ENCODE measurements around the gene ZDHHC5.
"Not testable (repeated sequence)": the region's sequence is repeated elsewhere in the genome, so short reads cannot be mapped to it uniquely, and the experiment has no call there.

The ZDHHC5 gene

DNA sequence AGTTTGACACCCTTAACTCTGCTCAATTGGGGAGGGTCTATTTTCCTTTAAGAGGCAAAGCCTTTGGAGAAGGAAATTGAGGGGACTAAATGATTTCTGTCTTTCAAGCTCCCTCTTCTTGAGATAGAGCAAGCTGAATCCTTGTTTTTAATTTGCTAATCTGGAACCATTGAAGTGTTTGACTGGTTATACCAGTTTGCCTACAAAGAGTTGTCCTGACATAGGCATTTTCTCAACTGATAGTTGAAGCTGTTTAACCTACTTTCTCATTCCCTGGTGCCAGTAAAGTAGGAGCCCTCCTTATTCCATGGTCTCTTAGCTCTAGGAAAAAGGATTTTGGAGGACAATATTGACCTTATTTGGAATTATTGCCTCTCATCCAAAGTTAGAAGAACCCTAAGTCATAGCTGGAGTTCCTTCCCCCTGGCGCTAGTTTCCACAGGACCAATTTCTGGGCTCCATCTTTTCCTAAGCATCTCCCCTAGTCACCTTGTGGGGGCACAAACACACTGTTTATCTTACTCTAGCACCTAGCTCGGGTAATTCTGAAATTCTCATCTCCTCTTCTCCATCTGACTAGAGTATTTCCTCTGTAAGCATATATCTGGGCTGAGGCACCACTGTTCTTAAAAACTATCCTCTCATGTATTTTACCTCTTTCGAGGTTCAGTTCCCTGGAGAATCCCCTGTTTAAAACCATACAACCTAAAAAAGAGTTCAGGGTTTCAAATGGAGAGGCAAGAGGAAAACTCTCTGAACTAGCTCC, 7.4 kb downstream of the ZDHHC5 start:
- DNase-seq, result no peak

DNA sequence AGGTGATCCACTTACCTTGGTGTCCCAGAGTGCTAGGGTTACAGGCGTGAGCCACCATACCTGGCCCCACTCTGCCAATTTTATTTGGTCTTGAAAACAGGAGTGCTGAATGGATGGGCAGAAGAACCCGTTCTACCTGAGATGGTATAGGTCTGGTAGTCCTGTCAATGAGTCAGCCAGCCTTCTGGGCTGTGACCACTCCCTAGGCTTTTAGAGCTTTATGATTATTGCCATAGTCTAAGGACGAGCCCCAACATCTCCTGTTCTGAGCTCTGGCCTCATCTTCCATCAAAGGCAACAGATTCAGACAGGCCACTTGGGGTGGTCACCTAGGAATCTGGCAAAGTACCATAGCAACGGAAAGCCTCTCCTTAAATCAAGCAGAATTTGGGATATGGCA, 11.5 kb downstream of the ZDHHC5 start:
- no peak for DNase-seq

DNA sequence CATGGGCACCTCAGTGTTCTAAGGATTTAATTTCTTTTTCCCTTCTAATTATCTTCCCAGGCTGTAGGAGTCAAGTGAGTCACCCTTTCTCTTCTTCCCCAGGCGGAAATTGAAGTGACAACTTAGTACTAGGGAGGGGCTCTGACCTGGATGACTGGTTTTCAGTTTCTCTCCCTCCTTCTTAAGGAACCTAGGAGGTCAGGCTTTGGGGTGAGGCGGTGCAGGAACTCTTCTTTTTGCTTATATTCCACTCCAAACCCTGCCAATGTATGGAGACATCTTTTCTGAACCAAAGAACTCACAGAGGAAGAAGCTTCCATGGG, 12.6 kb downstream of the ZDHHC5 start:
- DNase-seq, result no peak

DNA sequence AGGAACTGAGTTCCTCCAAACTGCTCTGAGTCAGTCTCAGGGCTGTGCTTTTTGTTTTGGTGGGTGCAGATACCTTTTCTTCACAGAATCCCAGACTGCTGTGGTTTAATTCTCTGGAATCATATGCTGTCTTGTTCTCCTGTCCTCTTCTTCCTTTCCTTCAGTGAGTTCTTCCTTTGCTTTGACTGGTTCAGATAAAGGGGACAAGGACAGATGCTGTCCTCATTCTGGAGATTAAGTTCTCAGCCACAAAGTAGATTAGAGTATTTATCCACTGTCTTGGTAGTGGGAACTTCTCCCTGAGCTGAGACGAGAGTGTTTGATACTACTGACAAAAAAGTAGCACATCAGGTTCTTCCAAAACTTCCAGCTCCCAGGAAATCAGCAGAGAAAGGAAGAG, 13.3 kb downstream of the ZDHHC5 start:
- DNase-seq, result no peak

DNA sequence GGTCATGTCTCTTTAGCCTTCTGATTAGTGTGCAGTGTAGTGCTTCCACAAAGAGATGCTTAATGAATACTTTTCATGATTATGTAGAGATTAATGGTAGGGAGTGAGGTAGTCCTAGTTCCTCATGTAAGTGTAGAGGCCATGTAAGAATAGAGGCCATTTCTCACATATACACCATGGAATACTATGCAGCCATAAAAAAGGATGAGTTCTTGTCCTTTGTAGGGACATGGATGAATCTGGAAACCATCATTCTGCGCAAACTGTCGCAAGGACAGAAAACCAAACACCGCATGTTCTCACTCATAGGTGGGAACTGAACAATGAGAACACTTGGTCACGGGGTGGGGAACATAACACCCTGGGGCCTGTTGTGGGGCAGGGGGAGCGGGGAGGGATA, 22.6 kb downstream of the ZDHHC5 start:
- not testable (repeated sequence) for DNase-seq

DNA sequence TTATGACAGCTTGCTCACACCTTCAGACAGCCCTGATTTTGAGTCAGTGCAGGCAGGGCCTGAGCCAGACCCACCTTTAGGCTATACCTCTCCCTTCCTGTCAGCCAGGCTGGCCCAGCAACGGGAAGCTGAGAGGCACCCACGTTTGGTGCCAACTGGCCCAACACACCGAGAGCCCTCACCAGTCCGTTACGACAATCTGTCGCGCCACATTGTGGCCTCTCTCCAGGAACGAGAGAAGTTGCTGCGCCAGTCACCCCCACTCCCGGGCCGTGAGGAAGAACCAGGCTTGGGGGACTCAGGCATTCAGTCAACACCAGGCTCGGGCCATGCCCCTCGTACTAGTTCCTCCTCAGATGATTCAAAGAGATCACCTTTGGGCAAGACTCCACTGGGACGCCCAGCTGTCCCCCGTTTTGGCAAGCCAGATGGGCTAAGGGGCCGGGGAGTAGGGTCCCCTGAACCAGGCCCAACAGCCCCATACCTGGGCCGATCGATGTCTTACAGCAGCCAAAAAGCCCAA, 31.0 kb downstream of the ZDHHC5 start:
- DNase-seq, result no peak

DNA sequence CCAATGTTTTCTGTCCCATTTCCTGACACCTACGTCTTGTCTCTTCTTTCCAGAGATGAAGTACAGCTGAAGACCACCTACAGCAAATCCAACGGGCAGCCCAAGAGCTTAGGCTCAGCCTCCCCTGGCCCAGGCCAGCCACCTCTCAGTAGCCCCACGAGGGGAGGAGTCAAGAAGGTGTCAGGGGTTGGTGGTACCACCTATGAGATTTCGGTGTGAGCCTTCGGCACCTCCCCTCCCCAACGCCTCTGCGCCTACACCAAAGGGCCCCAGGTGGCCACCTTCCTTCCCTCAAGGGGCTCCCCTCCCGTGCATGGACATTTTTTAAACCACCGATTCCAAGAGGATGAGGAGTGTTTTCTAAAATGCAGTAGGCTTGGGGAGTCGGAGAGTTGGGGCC, 31.9 kb downstream of the ZDHHC5 start:
- DNase-seq, result no peak

DNA sequence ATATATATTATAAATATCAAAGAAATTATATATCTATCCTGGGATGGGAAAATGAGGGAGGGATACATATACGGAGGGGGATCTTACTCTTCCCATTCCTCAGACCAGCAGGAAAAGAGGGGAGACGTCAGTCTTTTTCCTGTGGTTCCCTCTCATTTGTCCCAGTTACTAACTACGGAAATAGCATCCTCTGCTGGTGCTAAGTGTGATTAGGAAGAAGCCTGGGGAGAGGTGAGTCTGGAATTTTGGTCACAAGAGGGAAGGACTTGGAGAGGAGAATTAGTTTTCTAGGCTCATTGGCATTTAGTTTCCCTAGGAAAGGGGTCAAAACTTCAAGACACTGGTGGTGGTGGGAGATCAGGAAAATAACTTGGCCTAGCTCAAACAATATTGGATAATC, 32.5 kb downstream of the ZDHHC5 start:
- DNase-seq, result no peak

DNA sequence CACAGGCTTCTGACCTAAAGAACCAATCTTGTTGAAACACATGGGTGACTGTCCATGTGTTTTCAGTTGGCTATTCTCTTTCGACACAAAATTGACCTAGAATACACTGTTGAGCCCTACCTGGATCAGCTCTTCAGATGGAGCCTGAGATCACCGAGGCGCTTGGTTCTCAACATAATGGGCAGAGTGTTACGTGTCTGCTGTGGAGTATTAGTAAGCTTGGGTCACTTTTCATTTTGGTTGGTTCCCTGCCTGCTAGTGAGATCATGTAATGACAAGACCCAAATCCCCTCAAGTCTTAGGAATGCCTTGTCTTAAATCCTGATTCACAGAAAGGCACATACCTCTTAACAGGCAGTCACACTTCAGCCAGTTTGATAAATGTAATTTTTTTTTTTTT, 35.4 kb downstream of the ZDHHC5 start:
- no peak for DNase-seq

DNA sequence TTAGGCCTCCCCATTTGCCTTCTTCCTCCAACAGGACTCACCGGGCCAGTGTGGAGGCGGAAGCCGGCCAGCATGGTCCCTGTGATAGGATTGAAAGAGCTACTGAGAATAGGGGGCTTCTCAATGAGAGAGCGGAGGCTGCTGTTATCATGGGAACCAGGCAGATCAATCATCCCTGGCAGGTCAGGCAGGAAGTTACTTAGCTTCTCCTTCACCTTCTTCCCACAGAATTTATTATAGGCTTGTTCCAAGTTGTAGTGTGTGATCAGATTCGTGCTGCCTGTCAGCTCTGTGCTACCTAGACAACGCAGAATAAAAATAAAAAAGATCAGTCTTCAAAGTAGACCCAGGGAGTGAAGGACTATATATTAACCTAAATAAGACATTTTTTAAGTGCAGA, 37.0 kb downstream of the ZDHHC5 start:
- no peak for DNase-seq

DNA sequence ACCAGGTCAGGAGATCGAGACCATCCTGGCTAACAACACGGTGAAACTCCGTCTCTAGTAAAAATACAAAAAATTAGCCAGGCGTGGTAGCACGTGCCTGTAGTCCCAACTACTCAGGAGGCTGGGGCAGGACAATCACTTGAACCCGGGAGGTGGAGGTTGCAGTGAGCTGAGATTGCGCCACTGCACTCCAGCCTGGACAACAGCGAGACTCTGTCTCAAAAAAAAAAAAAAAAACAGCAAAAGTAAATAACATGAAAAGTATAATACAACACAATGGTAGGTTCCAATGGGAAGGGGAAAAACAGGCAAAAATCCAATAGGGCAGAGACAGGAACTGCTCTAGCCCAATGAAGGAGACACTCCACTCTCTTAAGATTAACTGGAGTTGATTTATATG, 37.5 kb downstream of the ZDHHC5 start:
- not testable (repeated sequence) for DNase-seq

DNA sequence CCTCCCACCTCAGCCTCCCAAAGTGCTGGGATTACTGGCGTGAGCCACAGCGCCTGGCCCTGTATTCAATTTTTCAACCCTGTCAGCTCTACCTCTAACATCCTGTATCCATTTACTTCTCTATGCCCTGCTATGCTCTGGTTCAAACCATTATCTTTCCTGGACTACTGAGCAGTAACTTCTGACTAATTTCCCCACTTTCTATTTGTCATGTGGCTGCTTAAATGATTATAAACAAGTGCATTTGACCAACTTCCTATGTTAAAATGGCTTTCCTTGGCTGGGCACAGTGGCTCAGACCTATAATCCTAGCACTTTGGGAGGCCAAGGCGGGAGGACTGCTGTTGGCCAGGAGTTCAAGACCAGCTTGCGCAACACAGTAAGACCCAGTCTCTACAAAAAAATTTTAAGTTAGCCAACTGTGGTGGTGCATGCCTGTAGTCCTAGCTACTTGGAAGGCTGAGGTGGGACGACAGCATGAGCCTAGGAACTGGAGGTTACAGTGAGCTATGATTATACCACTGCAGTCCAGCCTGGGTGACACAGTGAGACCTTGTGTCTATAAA, 42.0 kb downstream of the ZDHHC5 start:
- DNase-seq, result no peak

DNA sequence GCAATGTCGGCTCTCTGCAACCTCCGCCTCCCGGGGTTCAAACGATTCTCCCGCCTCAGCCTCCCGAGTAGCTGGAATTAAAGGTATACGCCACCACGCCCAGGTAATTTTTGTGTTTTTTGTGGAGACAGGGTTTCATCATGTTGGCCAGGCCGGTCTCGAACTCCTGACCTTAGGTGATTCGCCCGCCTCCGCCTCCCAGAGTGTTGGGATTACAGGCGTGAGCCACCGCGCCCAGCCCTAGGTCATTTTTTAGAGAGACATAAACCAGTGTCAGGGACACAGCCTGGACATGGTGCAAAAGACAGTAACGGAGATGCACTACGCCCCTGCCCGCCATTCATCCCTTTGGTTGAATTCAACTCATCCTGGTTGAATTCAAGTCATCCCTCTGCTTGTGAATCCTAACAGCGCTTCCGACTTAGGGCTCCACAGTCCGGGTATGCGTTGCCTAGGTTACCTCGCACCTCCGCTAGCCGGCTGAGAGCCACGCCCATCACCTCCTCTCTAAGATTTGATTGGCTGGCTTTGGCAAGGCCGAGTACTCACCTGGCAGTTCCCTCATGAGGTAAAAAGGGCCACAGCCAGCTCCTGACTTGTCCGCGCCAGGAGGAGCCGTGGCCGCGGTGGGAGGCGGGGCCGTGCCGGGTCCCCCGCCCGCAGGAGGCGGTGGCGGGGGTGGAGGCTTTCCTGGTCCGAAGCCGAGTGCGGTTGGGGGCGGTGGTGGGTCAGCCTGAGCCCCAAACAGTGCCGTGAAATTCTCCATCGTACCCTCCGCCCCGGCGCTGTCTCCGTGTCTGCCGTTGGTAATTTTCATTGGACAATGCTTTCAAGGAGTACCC, 43.7 kb downstream of the ZDHHC5 start, which contains the start of gene MED19:
Gene MED19, minus strand, starts transcription at position 802 of the 842 bp plus-strand sequence. Its CDS starts 36 bp downstream, at position 766.
- peak; percentile 20 for DNase-seq

DNA sequence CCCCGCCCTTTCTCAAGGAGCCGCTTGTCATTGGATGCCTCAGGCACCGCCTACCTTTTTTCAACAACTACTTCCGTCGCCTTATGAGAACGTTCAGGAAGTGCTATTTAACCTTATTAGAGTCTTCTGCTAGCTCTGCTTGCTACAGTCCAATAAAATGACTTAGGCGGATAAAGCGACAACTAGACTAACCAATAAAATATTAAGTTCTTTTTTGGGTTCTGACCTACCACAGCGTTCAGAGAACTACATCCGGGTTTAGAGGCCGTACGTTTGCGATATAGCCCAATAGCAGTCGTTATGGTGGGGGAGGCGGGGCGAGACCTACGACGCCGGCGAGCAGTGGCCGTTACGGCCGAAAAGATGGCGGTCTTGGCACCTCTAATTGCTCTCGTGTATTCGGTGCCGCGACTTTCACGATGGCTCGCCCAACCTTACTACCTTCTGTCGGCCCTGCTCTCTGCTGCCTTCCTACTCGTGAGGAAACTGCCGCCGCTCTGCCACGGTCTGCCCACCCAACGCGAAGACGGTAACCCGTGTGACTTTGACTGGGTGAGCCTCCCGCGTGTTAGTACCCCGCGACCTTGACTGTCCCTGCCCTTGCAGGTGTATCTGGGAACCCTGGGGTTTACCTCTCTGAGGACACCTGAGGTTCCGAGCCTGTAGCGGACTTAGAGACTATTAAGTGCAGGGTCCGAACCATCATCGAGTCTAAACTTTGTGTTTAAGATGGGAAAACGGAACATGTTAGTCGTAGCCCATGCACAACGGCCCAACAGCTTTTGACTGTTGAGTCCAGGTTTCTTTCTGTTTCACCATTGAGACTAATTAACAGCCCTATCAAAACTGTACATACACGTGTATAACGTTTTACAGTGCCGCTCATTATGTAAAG, 44.6 kb downstream of the ZDHHC5 start, which contains the start of gene TMX2:
Gene TMX2, plus strand, starts transcription at position 338 of the 895 bp plus-strand sequence. Its CDS starts 26 bp downstream, at position 364.
- peak; percentile 99 for DNase-seq

DNA sequence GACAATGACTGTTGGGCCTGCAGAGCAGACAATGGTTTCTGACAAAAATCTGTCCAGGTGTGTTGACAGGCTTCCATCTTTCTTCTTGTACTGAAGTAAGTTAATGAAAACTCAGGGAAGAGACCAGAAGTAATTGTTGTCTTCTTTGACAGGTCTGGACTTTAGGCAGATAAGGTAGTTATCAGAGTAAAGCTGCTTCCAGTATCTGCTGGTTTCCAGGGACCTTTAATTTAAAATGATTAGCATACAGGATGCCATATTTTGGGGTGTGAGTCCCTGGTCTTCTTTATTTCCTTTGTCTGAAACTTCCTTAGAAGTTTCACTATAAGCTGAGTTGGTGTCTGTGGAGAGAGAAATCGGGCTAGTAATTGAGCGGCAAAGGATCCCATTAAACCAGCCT, 45.9 kb downstream of the ZDHHC5 start:
- no peak for DNase-seq

DNA sequence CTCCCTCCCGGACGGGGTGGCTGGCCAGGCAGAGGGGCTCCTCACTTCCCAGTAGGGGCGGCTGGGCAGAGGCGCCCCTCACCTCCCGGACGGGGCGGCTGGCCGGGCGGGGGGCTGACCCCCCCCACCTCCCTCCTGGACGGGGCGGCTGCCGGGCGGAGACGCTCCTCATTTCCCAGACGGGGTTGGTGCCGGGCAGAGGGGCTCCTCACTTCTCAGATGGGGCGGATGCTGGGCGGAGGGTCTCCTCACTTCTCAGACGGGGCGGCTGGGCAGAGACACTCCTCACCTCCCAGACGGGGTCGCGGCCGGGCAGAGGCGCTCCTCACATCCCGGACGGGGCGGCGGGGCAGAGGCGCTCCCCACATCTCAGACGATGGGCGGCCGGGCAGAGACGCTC, 48.8 kb downstream of the ZDHHC5 start:
- not testable (repeated sequence) for DNase-seq

DNA sequence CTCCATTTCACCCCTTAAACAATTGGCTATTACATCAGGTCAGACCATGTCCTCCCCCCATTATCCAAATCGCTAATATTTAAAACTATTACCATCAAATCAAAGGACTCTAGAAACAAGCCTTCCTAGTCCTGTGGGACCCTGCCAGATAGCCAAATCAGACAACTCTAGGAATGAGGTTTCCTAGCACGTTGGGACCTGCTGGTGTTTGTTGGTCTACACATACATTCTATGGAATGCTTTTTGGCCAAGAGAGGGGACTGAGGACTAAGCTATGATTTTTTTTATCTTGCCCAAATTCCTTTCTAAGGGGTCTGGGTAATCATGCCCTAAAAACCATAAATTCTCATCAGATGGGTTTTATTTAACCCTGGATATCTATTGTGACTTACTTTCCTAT, 59.3 kb downstream of the ZDHHC5 start:
- DNase-seq, result no peak

DNA sequence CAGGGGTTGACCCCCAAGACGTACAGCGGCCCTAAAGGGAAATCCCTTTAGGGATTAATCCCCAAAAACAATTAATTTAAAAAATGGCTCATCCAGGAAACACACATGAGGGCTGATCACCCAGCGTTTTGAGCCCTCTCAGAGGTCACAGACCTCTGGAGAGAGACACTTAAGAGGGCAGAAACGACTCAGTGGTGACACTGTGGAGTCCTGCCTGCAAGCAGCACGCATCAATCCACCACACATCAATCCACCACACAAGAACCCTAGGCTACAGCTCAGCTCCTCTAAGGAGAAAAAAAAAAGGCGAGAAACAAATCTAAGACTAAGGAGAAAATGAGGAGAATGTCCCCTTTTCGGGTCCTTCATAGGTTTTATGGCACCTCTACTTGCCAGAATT, 60.9 kb downstream of the ZDHHC5 start:
- no peak for DNase-seq

DNA sequence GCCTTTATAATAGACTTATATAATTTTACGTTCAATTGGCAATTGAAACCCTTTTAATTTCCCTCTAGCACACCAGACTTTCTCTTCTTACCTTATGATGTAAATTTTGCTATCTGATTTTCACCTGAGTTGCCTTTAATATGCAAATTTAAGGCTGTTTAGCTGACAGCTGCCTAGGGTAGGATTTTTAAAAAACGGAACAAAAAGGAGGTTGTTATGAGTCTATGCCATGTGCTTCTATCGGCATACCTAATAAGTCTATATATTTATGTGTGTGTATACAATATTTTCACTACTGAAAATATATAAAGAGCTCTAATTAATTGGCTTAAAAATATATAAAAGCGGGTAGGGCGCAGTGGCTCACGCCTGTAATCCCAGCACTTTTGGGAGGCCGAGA, 61.6 kb downstream of the ZDHHC5 start:
- no peak for DNase-seq

DNA sequence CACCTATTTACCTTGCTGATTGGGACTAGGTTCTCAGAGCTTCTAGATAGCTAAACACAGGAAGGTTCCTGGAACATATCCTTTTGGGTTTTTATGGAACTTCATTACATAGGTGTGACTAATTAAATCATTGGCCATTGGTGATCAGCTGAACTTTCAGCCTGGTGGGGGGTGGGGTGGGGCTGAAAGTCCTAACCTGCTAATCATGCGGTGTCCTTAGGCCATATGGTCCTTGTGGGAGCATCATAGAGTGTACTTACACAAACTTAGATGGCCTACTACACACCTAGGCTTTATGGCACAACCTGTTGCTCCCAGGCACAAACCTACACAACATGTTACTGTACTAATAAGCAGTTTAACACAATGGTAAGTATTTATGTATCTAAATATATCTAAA, 64.7 kb downstream of the ZDHHC5 start:
- DNase-seq, result no peak

DNA sequence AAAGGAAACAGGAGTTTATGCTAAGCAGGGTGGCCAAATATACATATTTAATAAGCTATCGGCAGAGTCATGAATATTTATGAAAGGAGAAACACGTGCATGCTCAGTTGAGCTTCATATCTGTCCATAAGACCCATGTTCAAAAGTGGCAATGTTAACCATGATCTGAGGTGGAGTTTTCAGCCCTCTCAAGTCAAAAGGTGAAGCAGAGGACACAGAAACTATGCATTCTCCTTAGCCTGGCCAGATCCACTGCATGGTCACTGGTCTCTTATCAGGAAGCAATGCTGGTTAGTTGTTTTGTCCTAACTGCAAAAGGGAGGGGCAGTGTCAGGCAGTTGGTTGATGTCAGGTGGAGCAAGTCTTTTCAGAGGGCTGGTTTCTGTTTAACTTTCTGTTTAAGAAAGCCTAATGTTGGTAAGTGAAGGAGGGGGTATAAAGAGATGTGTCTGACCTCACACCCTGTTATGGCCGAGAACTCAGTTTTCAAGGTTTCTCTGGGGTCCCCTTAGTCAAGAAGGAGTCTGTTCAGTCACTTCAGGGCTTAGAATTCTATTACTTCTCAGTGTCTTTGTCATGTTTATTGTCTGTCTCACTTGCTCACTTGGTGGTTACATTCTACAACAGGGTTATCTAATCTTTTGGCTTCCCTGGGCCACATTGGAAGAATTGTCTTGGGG, 67.8 kb downstream of the ZDHHC5 start:
- DNase-seq, result no peak

Measured in NCI-H1694 treated with DMSO at 0.1 percent for 48 hours (cell line).